WTC11 (cell line): ENCODE data around the gene UBA1. TPM values are rescaled to one million over a fixed set of nuclear protein-coding genes. Genes with fewer than 3 reads are reported as not detected.

Experiments
- ATAC-seq: fragments of 200-7000 bp; cut with Tn5 transposase; 2 replicates; pipeline ENCODE4 v1.10.0; 2021; ENCODE audit warnings: mild to moderate bottlenecking, moderate library complexity
- CTCF ChIA-PET: fragments of 300-600 bp; sonication (Branson Sonifier 250); formaldehyde crosslinking; loops from one replicate; lab custom pipeline; 2021; ENCODE audit warnings: antibody characterized with exemption; lab: Charles Lee
- POLR2A ChIA-PET: fragments of 350-600 bp; sonication (Branson Sonifier 250); formaldehyde crosslinking; loops from one replicate; lab custom pipeline; 2021; ENCODE audit warnings: antibody characterized with exemption; lab: Charles Lee
- DNase-seq: peaks from one replicate; pipeline ENCODE4 v3.0.0; 2021; ENCODE audit warnings: low spot score
- H3K27ac Mint-ChIP-seq: 2 replicates; pipeline ENCODE4 v1.8.0; 2021; ENCODE audit warnings: mixed read lengths
- H3K27me3 Mint-ChIP-seq: 2 replicates; pipeline ENCODE4 v1.8.0; 2021; ENCODE audit warnings: low read depth, mild to moderate bottlenecking, moderate library complexity, mixed read lengths
- H3K36me3 Mint-ChIP-seq: 2 replicates; pipeline ENCODE4 v1.8.0; 2021; ENCODE audit warnings: mixed read lengths
- H3K4me1 Mint-ChIP-seq: 2 replicates; pipeline ENCODE4 v1.8.0; 2022; ENCODE audit warnings: mixed read lengths
- H3K4me3 Mint-ChIP-seq: 2 replicates; pipeline ENCODE4 v1.8.0; 2021; ENCODE audit warnings: mild to moderate bottlenecking, moderate library complexity, mixed read lengths
- H3K9me3 Mint-ChIP-seq: 2 replicates; pipeline ENCODE4 v1.8.0; 2021; ENCODE audit warnings: mixed read lengths
- ATF1 ChIP-seq: sonication (generic); formaldehyde crosslinking; IDR thresholded peaks from 2 replicates; pipeline ENCODE4 v1.8.1; 2023; ENCODE audit warnings: mild to moderate bottlenecking, moderate library complexity, missing genetic modification reagents
- CBFB ChIP-seq: sonication (generic); formaldehyde crosslinking; IDR thresholded peaks from 2 replicates; pipeline ENCODE4 v1.8.1; 2022; ENCODE audit warnings: mild to moderate bottlenecking, low read depth, missing genetic modification reagents
- CREB1 ChIP-seq: sonication (generic); formaldehyde crosslinking; IDR thresholded peaks from 2 replicates; pipeline ENCODE4 v1.8.0; 2023; ENCODE audit warnings: mild to moderate bottlenecking, missing genetic modification reagents
- ESRRA ChIP-seq: sonication (generic); formaldehyde crosslinking; IDR thresholded peaks from 2 replicates; pipeline ENCODE4 v1.8.1; 2022; ENCODE audit warnings: mild to moderate bottlenecking, missing genetic modification reagents, borderline replicate concordance
- FOXJ3 ChIP-seq: sonication (generic); formaldehyde crosslinking; IDR thresholded peaks from 2 replicates; pipeline ENCODE4 v1.9.0; 2021; ENCODE audit warnings: missing genetic modification reagents, mild to moderate bottlenecking, borderline replicate concordance
- MYBL2 ChIP-seq: sonication (generic); formaldehyde crosslinking; IDR thresholded peaks from 2 replicates; pipeline ENCODE4 v1.8.1; 2023; ENCODE audit warnings: mild to moderate bottlenecking, moderate library complexity, missing genetic modification reagents
- OVOL2 ChIP-seq: fragments of 250-450 bp; sonication (Bioruptor Pico); IDR thresholded peaks from 2 replicates; pipeline ENCODE4 v1.9.0; 2021; ENCODE audit warnings: mild to moderate bottlenecking, borderline replicate concordance
- RELA ChIP-seq: sonication (generic); formaldehyde crosslinking; IDR thresholded peaks from 2 replicates; pipeline ENCODE4 v1.8.1; 2022; ENCODE audit warnings: missing genetic modification reagents, mild to moderate bottlenecking, borderline replicate concordance
- RORB ChIP-seq: fragments of 250-450 bp; sonication (Bioruptor Pico); IDR thresholded peaks from 2 replicates; pipeline ENCODE4 v1.9.0; 2021; ENCODE audit warnings: mild to moderate bottlenecking
- SOX15 ChIP-seq: fragments of 250-450 bp; sonication (Bioruptor Pico); IDR thresholded peaks from 2 replicates; pipeline ENCODE4 v1.9.0; 2021; ENCODE audit warnings: mild to moderate bottlenecking
- SP1 ChIP-seq: sonication (generic); formaldehyde crosslinking; conservative IDR thresholded peaks from 2 replicates; pipeline ENCODE4 v1.8.1; 2022; ENCODE audit warnings: missing genetic modification reagents
- TP53 ChIP-seq: sonication (generic); formaldehyde crosslinking; IDR thresholded peaks from 2 replicates; pipeline ENCODE4 v1.8.1; 2023; ENCODE audit warnings: mild to moderate bottlenecking, missing genetic modification reagents
- ZNF317 ChIP-seq: sonication (generic); formaldehyde crosslinking; IDR thresholded peaks from 2 replicates; pipeline ENCODE4 v1.8.1; 2023; ENCODE audit warnings: low read depth, mild to moderate bottlenecking, moderate library complexity, missing genetic modification reagents, borderline replicate concordance
- ZNF396 ChIP-seq: fragments of 250-450 bp; sonication (Bioruptor Pico); IDR thresholded peaks from 2 replicates; pipeline ENCODE4 v1.8.0; 2021; ENCODE audit warnings: mild to moderate bottlenecking, moderate library complexity, borderline replicate concordance
- ZNF423 ChIP-seq: fragments of 250-450 bp; sonication (Bioruptor Pico); IDR thresholded peaks from 2 replicates; pipeline ENCODE4 v2.1.2; 2022; ENCODE audit warnings: mild to moderate bottlenecking, moderate library complexity
- total RNA-seq: library from RNA; stranded (reverse); gene quantifications from 3 replicates; pipeline ENCODE4 v1.2.3, GENCODE V29; 2021
- TF ChIP-seq, protein P1 (sequence below): sonication (generic); formaldehyde crosslinking; IDR thresholded peaks from 2 replicates; pipeline ENCODE4 v1.8.1; 2023; ENCODE audit warnings: mild to moderate bottlenecking, moderate library complexity, missing genetic modification reagents
- TF ChIP-seq, protein P2 (sequence below): sonication (generic); formaldehyde crosslinking; IDR thresholded peaks from 2 replicates; pipeline ENCODE4 v1.8.1; 2022; ENCODE audit warnings: mild to moderate bottlenecking, moderate library complexity, missing genetic modification reagents
- TF ChIP-seq, protein P3 (sequence below): sonication (generic); formaldehyde crosslinking; IDR thresholded peaks from 2 replicates; pipeline ENCODE4 v1.8.1; 2022; ENCODE audit warnings: low read depth, mild to moderate bottlenecking, moderate library complexity, missing genetic modification reagents, borderline replicate concordance
- TF ChIP-seq, protein P4 (sequence below): sonication (generic); formaldehyde crosslinking; conservative IDR thresholded peaks from 2 replicates; pipeline ENCODE4 v1.8.1; 2023; ENCODE audit warnings: mild to moderate bottlenecking, low read depth, missing genetic modification reagents, moderate library complexity

The UBA1 gene
- total RNA-seq, 1 experiment from 2014 or later, result 379 TPM

DNA sequence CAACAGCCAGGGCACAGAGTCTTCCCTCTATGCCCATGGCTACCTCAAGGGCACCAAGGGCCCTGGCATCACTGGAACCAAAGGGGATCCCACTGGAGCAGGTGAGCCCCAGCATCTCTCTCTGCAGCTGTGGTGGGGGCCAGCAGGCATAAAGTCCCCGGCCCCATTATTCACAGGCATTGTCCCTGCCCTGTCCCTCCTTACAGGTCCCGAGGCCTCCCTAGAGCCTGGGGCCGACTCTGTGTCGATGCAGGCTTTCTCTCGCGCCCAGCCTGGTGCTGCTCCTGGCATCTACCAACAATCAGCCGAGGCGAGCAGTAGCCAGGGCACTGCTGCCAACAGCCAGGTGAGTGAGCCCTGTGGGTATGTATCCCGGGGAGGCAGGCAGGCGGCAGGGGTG is 12.3 kb upstream of the UBA1 start (continued):
- TF ChIP-seq, protein P1, sequence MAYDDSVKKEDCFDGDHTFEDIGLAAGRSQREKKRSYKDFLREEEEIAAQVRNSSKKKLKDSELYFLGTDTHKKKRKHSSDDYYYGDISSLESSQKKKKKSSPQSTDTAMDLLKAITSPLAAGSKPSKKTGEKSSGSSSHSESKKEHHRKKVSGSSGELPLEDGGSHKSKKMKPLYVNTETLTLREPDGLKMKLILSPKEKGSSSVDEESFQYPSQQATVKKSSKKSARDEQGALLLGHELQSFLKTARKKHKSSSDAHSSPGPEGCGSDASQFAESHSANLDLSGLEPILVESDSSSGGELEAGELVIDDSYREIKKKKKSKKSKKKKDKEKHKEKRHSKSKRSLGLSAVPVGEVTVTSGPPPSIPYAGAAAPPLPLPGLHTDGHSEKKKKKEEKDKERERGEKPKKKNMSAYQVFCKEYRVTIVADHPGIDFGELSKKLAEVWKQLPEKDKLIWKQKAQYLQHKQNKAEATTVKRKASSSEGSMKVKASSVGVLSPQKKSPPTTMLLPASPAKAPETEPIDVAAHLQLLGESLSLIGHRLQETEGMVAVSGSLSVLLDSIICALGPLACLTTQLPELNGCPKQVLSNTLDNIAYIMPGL (CRISPR knock-in tag), result no peak
- TF ChIP-seq SP1 (CRISPR knock-in tag) (no peak), OVOL2 (CRISPR knock-in tag) (no peak), FOXJ3 (CRISPR knock-in tag) (no peak), SOX15 (CRISPR knock-in tag) (no peak), RELA (CRISPR knock-in tag) (no peak), ZNF317 (CRISPR knock-in tag) (no peak), TP53 (CRISPR knock-in tag) (no peak)
- TF ChIP-seq, protein P2, sequence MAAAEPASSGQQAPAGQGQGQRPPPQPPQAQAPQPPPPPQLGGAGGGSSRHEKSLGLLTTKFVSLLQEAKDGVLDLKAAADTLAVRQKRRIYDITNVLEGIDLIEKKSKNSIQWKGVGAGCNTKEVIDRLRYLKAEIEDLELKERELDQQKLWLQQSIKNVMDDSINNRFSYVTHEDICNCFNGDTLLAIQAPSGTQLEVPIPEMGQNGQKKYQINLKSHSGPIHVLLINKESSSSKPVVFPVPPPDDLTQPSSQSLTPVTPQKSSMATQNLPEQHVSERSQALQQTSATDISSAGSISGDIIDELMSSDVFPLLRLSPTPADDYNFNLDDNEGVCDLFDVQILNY (CRISPR knock-in tag), result no peak
- TF ChIP-seq, protein P3, sequence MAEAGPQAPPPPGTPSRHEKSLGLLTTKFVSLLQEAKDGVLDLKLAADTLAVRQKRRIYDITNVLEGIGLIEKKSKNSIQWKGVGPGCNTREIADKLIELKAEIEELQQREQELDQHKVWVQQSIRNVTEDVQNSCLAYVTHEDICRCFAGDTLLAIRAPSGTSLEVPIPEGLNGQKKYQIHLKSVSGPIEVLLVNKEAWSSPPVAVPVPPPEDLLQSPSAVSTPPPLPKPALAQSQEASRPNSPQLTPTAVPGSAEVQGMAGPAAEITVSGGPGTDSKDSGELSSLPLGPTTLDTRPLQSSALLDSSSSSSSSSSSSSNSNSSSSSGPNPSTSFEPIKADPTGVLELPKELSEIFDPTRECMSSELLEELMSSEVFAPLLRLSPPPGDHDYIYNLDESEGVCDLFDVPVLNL (CRISPR knock-in tag), result no peak

DNA sequence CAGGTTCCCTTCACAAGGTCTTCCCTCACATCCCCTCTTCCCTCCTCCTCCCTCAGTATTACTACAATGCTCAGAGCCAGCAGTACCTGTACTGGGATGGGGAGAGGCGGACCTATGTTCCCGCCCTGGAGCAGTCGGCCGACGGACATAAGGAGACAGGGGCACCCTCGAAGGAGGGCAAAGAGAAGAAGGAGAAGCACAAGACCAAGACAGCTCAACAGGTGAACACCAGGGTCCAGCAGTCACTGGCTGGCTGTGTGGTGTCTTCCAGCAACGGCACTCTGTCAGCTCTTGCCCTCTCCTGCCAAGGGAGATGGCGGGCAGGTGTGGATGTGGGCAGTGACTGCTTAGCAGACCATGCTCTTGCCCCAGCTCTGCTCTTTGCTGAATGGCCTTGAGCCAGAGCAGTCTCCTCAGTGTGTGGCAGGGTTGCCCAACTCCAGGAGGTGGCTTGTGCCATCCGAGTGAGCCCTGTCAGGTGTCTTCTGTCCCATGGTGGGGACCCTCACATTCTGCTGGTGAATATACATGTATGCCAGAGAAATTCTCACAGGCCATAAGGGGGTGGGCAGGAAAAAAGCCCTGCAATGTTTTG is 11.4 kb upstream of the UBA1 start:
- H3K36me3 Mint-ChIP-seq, result peaks cover 27% of the 10 kb centered on the region
- no peak for DNase-seq

DNA sequence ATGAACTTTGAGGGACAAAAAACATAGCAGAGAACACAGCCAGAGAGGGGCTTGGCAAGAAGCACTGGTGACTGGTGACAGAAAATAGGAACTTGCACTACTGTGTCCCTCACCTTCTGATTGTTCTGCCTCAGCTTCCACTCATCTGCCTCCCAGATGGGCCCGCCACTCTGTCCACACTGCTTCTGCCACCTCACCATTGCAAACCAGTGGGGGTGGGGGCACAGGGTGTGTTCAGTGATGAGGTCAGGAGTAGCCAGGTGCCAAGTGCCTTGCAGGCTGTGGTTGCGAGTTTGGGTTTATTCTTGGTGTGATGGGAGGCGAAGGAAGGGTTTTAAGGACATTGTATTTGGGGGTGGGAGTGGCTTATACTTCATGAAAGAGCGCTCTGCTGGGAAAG is 9.1 kb upstream of the UBA1 start:
- Mint-ChIP-seq H3K4me3 (no peak overlapping the region), H3K27me3 (no peaks in the 10 kb centered on the region)
- no peak for TF ChIP-seq RORB (CRISPR knock-in tag)
- TF ChIP-seq, protein P4, sequence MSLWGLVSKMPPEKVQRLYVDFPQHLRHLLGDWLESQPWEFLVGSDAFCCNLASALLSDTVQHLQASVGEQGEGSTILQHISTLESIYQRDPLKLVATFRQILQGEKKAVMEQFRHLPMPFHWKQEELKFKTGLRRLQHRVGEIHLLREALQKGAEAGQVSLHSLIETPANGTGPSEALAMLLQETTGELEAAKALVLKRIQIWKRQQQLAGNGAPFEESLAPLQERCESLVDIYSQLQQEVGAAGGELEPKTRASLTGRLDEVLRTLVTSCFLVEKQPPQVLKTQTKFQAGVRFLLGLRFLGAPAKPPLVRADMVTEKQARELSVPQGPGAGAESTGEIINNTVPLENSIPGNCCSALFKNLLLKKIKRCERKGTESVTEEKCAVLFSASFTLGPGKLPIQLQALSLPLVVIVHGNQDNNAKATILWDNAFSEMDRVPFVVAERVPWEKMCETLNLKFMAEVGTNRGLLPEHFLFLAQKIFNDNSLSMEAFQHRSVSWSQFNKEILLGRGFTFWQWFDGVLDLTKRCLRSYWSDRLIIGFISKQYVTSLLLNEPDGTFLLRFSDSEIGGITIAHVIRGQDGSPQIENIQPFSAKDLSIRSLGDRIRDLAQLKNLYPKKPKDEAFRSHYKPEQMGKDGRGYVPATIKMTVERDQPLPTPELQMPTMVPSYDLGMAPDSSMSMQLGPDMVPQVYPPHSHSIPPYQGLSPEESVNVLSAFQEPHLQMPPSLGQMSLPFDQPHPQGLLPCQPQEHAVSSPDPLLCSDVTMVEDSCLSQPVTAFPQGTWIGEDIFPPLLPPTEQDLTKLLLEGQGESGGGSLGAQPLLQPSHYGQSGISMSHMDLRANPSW (CRISPR knock-in tag), result no peak
- no peak for TF ChIP-seq CBFB
- no peak for TF ChIP-seq MYBL2 (CRISPR knock-in tag)
- TF ChIP-seq CREB1 (CRISPR knock-in tag), result no peak
- no peak for TF ChIP-seq ZNF423 (CRISPR knock-in tag)
- no peak for TF ChIP-seq ZNF396
- TF ChIP-seq, all 79 proteins: peak for 0
- Mint-ChIP-seq H3K36me3 (peaks cover 16% of the 10 kb centered on the region), H3K27ac (no peak overlapping the region), H3K9me3 (no peaks in the 10 kb centered on the region), H3K4me1 (peaks cover 3% of the 10 kb centered on the region; the same call in 1 of the 2 replicates)
- ChIA-PET CTCF (no interaction called here), POLR2A (no interaction called here)
- ATAC-seq (no peak), DNase-seq (no peak)

More for the DNA sequence above, 11.4 kb upstream of the UBA1 start:
- ChIA-PET POLR2A (no interaction called here), CTCF (no interaction called here)
- no peak for TF ChIP-seq ESRRA (CRISPR knock-in tag)
- no peak for TF ChIP-seq TP53 (CRISPR knock-in tag)
- no peak for TF ChIP-seq ATF1 (CRISPR knock-in tag)
- ATAC-seq, result no peak
- no peaks in the 10 kb centered on the region for H3K9me3 Mint-ChIP-seq
- no peaks in the 10 kb centered on the region for H3K27me3 Mint-ChIP-seq
- H3K4me3 Mint-ChIP-seq, result no peak overlapping the region
- no peak overlapping the region for H3K27ac Mint-ChIP-seq
- peaks cover under 1% of the 10 kb centered on the region; the same call in 1 of the 2 replicates for H3K4me1 Mint-ChIP-seq
